ENCODE results near the gene CACNA1I. TPM values are rescaled to one million over a fixed set of nuclear protein-coding genes. Genes with fewer than 3 reads are reported as not detected.

Gene CACNA1I
- total and polyA plus RNA-seq, 12 donors: under 0.01 to 0.06 (median 0.05) TPM; not detected in 6

- intact Hi-C loops (cut with DNase I): loop anchor here in 1 of 10 donors (10.0 kb wide), 1 partner anchor 308 kb away; no protein-coding TSS in a partner anchor
- WGBS, 2 donors: 52 to 53% methylated on average over 8 of the region's 8 CpGs
- Histone ChIP-seq H3K4me3 (no peak overlapping the region), H3K4me1 (no peaks in the 10 kb centered on the region), H3K27ac (no peak overlapping the region), H3K36me3 (no peaks in the 10 kb centered on the region), H3K27me3 (peaks cover 0 to 49% (median 23%) of the 10 kb centered on the region in 7 donors), H3K9me3 (no peaks in the 10 kb centered on the region)
- DNase-seq: no peak
- no peak for ATAC-seq
- TF ChIP-seq CTCF (IDR thresholded peaks at IDR 0.05): no peak
Measured at GRCh38 chr22:39717099-39717498, 146.5 kb downstream of the CACNA1I start.

GRCh38 chr22:39718206-39718605 lies 147.7 kb downstream of the CACNA1I start:
- Histone ChIP-seq H3K4me3 (no peak overlapping the region), H3K27me3 (peaks cover 0 to 38% (median 12%) of the 10 kb centered on the region in 7 donors), H3K4me1 (no peaks in the 10 kb centered on the region), H3K27ac (no peak overlapping the region), H3K36me3 (no peaks in the 10 kb centered on the region), H3K9me3 (no peaks in the 10 kb centered on the region)
- intact Hi-C loops (cut with DNase I): loop anchor here in 1 of 10 donors (10.0 kb wide), 1 partner anchor 307 kb away; no protein-coding TSS in a partner anchor
- TF ChIP-seq CTCF (IDR thresholded peaks at IDR 0.05): no peak
- 84 to 89% methylated on average over 7 of the region's 7 CpGs for WGBS, 2 donors
- ATAC-seq: no peak
- DNase-seq: no peak

GRCh38 chr22:39718921-39719475 lies 148.4 kb downstream of the CACNA1I start:
- intact Hi-C loops (cut with DNase I): loop anchor here in 1 of 10 donors (10.0 kb wide), 1 partner anchor 306 kb away; no protein-coding TSS in a partner anchor
- Histone ChIP-seq H3K27me3 (peaks cover 0 to 34% (median 12%) of the 10 kb centered on the region in 7 donors), H3K9me3 (no peaks in the 10 kb centered on the region), H3K4me1 (peaks cover 0 to 3% (median 0%) of the 10 kb centered on the region in 9 donors), H3K36me3 (no peaks in the 10 kb centered on the region), H3K27ac (no peak overlapping the region), H3K4me3 (no peak overlapping the region)
- ATAC-seq: no peak
- no peak for DNase-seq
- TF ChIP-seq CTCF (IDR thresholded peaks at IDR 0.05): no peak
- 79 to 88% methylated on average over 8 of the region's 8 CpGs for WGBS, 2 donors

- ATAC-seq (no peak), DNase-seq (no peak)
- no peak for TF ChIP-seq CTCF (IDR thresholded peaks at IDR 0.05)
- Histone ChIP-seq H3K27me3 (peaks cover 0 to 34% (median 11%) of the 10 kb centered on the region in 7 donors), H3K4me1 (peaks cover 0 to 6% (median 0%) of the 10 kb centered on the region in 9 donors), H3K36me3 (no peaks in the 10 kb centered on the region), H3K27ac (no peak overlapping the region), H3K4me3 (no peak overlapping the region), H3K9me3 (no peaks in the 10 kb centered on the region)
- intact Hi-C loops (cut with DNase I): loop anchor here in 1 of 10 donors (10.0 kb wide), 1 partner anchor 305 kb away; no protein-coding TSS in a partner anchor
- WGBS, 2 donors: 70 to 71% methylated on average over 15 of the region's 15 CpGs
Measured at GRCh38 chr22:39719559-39720450, 149.3 kb downstream of the CACNA1I start.
